ENCODE data around the gene PDIA5.

Gene PDIA5

GRCh38 chr3:123044981-123045763 lies 21.7 kb upstream of the PDIA5 start:
- no peak for DNase-seq

DNA sequence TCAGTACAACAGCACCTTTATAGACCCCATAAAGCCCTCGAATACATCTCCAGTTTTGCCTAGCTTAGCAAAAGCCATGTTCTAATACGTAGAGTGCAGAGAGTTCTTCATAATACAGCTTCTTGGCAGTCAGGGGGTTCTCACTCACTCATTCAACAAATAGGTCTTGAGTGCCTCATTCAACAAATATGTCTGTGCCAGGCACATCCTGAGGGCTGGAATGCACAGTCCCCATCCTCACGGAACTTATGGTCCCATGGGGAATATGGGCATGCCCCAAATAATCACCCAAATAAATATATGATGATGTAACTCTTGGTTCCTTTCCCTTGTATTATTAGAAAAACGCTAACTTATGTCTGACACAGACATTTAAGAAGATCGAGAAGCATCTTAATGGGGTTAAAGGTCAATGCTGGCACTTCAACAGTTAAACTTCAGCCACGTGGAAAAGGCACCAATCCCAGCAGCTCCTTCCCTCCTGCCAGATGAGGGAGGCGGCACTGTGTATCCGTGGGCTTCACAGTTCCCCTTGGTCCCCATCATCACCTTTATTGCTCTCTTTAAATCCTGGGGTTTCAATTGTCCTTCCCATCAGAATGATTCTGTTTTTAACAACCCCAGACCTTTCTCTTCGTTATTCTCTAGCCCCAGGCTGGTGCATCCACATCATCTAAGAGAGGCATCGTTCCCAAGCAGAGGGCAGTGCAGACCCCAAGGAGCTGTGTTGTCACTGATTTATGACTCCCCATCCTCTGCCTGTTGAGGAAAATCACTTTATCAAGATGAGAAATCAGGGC lies 20.4 kb upstream of the PDIA5 start:
- DNase-seq, result no peak

DNA sequence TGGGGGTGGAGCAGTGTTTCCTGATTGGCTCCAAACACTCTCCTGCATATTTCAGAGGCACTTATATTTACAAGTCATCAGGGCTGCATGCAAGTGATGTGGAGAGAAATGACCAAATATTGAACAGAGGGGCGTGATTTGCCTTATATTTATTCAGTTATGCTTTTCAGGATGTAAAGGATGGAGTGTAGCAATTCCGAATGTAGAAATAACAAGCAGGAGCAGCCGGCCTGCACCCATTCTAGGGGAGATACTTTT lies 19.8 kb upstream of the PDIA5 start:
- no peak for DNase-seq

DNA sequence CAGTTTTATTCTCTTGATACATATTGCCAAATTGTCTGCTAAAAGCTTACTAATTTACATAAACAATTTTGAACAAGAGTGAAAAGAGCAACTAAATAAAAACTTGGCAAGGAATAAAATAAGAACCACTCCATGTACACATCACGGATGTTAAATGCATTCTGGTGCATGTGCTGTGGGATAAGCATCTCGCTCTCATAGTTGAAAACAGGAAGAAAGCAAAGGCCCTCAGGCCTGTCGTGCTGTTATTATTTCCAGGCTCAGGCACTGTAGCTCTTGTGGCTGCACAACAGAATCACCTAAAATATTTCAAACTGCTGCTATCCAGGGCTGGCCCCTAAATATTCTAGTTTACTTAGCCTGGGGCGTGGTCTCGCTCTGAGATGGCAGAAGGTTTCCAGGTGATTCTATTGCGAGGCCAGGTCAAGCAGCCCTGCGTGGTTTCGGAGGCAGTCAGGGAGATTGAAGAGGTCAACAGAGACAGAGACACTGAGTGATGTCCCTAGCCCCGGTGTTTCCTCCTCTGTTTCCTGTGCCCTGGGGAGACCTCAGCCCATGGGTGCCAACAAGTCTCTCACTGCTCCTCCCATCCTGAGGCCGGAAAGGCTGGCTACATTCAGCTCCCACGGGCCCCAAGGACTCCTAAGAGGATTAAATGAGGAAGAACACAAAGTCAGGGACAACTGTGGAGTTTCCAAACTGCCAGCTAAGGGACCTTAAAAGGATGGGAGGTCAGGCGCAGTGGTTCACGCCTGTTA lies 18.2 kb upstream of the PDIA5 start:
- no peak for DNase-seq

GRCh38 chr3:123050666-123051065 lies 16.2 kb upstream of the PDIA5 start:
- DNase-seq, result no peak

DNA sequence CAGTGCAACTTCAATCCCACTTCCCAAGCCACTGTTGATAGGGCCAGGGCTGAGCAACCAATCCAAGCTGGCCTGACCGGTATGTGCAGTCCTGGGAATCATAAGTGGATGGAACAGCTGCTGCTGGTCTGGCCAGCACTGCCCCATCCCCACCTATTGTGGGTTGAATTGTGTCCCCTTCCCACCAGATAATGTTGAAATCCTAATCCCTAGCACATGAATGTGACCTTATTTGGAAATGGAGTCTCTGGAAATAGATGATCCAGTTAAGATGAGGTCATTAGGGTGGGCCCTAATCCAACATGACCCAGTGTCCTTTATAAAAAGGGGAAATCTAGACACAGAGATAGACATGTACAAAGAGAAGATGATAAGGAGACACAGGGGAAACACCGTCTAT lies 13.7 kb upstream of the PDIA5 start:
- peak; percentile 49 for DNase-seq

- no peak for DNase-seq
These were observed 12.6 kb upstream of the PDIA5 start for GRCh38 chr3:123054109-123054778.

GRCh38 chr3:123054931-123055330 lies 11.9 kb upstream of the PDIA5 start:
- DNase-seq, result no peak

GRCh38 chr3:123055352-123055751 lies 11.5 kb upstream of the PDIA5 start:
- no peak for DNase-seq

- no peak for DNase-seq
These were observed 8.3 kb upstream of the PDIA5 start for GRCh38 chr3:123058505-123058904.

GRCh38 chr3:123060054-123060453 lies 6.8 kb upstream of the PDIA5 start:
- DNase-seq, result no peak

DNA sequence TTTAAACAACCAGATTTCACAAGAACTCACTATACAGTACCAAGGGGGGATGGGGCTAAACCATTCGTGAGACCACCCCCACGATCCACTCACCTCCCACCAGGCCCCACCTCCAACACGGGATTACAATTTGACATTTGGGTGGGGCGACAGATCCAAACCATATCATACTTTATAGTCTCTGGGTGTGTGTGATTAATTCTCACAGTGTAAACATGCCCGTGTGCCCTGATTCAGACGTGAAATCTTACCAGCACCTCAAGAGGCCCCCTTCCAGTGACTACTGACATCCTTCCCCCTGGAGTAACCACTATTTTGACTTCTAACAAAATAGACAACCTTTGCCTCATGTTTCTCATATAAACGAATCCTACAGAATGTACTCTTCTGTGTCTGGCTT lies 5.0 kb upstream of the PDIA5 start:
- no peak for DNase-seq

- DNase-seq, result no peak
These were observed 3.8 kb upstream of the PDIA5 start for GRCh38 chr3:123063034-123063433.

DNA sequence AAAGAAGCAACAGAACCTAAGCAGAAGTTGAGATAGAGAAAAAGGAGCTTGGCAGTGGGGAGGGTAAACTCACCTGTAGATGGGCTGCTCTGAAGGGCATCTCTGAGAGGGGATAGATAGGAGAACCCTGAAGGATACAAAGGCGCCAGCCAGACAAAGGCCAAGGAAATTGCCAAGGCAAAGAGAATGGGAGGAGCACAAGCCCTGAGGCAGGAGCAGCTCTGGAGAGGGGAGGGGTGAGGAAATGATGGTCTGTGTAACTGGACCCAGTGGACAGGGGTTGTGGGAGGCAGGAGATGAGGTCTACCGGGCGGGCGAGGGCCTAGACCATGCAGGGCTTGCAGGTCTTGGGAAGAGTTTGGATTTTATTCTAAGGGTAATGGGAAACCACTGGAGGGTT lies 2.3 kb upstream of the PDIA5 start:
- no peak for DNase-seq

DNA sequence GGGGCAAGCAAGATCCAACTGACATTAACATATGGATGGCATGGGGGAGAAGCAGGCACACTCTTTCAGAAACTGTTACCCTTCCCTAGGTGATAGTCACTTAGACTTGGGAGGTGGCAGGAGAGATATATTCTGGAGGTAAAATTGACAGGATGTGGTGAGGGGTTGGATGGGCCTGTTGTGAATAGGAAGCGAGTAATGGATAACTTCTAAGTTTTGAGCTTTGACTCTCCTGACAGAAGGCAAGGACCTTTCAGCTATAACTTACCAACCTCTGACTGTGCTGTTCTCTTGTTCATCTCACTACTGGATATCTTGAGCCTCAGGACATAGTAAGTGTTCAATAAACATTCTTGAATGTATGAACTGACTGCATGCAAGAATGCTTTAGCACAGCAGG lies 1.9 kb upstream of the PDIA5 start:
- no peak for DNase-seq

- no peak for DNase-seq
These were observed 278 bp upstream of the PDIA5 start for GRCh38 chr3:123066599-123066895.

DNA sequence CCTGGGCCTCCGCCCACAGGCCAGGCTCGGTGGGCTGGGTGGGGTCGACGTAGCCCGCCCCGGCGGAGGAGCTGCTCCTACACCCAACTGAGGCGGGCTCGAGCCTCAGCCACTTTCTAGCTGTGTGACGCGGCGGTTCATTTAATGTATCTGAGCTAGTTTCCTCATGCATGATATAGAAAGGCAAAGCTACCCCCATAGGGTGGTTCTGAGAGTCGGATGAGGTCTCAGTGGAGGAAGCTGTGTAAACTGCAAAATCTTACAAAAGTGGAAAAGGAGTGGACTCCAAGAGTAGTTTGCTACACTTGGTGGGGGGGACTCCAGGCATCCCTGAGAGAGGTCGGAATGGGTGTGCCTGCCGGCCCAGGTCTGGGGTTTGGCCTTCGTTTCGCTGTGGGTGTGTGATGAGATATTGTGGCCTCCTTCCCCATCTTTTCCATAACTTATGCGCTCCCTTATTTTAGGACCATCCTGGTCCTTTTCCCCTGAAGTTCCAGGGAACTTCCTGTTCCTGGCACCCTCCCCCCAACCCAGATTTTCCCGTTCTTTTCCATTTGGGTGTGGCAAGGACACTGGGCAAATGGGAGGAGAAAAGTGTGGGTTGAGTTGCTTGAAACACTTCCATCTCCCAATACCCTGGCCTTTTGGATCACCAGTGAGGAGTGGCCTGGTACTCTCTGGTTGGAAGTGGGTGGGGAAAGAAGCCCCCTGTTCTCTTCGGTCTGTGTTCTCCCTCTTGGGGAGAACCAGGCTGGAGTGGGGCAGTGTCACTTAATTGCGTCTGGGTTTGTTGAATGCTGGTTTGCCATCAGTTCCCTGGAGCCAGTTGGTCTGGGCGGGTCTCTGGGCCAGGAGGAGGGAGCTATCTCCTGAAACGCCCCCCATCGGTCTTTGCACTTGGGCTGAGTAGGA lies 1.1 kb downstream of the PDIA5 start:
- peak; percentile 44 for DNase-seq

- no peak for DNase-seq
These were observed 2.0 kb downstream of the PDIA5 start for GRCh38 chr3:123068601-123069381.

- no peak for DNase-seq
These were observed 3.7 kb downstream of the PDIA5 start for GRCh38 chr3:123070510-123070909.

DNA sequence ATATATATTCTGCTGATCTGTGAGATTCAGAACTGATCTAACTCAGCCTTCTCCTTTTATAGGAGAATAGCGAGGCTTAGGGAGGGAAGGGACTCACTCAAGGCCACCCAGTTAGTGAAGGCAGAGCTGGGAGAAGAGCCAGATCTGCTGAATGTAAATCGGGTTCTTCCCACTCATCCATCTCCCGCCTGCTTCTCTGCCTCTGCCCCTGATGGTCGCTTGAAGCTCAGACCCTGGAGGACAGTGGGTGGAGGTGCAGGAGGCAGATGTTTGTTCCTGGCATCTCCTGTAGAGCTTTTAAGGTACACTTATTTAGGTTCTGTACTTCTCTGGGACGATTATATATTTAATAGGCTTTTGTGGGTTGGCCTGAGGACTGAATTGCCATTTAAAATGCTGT lies 4.3 kb downstream of the PDIA5 start:
- DNase-seq, result peak; percentile 15

GRCh38 chr3:123071581-123071980 lies 4.8 kb downstream of the PDIA5 start:
- DNase-seq, result no peak

DNA sequence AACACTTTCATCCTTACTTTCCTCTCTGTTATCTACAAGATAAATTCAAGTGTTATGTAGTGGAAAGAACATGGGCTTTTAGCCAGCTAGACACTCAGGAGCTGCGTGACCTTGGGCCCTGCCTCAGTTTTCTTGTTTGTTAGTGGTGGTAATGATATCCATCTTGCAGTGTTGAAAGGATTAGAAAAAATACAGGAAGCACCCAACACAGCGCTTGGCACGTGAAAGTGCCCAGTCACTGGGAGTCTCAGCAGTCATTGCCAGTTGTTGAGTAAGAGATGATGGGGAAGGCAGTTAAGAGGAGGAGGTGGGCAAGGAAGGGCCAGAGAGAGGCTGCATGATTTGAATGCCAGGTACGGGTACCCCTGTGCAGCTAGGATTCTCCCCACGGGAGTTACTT lies 5.3 kb downstream of the PDIA5 start:
- DNase-seq, result no peak
